ENCODE measurements around the gene PRLR. TPM values are rescaled to one million over a fixed set of nuclear protein-coding genes. Genes with fewer than 3 reads are reported as not detected.
A peak's percentile ranks its signal among the peaks of the same experiment; 100 is the strongest.

PRLR gene
- total and polyA plus RNA-seq, 10 of the 15 experiments (the other 5 are each of a cell fraction or from before 2014, with no cell fraction given), result 0.03 to 8.1 (median 0.20) TPM

- peak; percentile 49 for TF ChIP-seq RELB (IDR thresholded peaks at IDR 0.05; ENCODE audit: low read depth)
- no peak for TF ChIP-seq KAT2A (conservative IDR thresholded peaks at IDR 0.05; ENCODE audit: control insufficient read depth, low read depth, low read length)
- TF ChIP-seq PRDM15 (CRISPR knock-in tag; IDR thresholded peaks at IDR 0.05), result no peak
- TF ChIP-seq POLR2A (IDR thresholded peaks at IDR 0.05; ENCODE audit: low read depth, low read length), result no peak
- TF ChIP-seq NR2F1 (conservative IDR thresholded peaks at IDR 0.05), result no peak
- no peak for TF ChIP-seq RAD21 (IDR thresholded peaks at IDR 0.05; ENCODE audit: insufficient read depth, low read depth, low read length)
- TF ChIP-seq EZH2 (IDR thresholded peaks at IDR 0.05; ENCODE audit: borderline replicate concordance, control insufficient read depth, low read depth, low read length), result no peak
- no peak for TF ChIP-seq NFXL1 (IDR thresholded peaks at IDR 0.05; ENCODE audit: borderline replicate concordance)
- no peak for TF ChIP-seq CBX5 (IDR thresholded peaks at IDR 0.05; ENCODE audit: low read depth)
- TF ChIP-seq ZNF687 (IDR thresholded peaks at IDR 0.05), result no peak
- no peak for TF ChIP-seq PAX5 (IDR thresholded peaks at IDR 0.05; ENCODE audit: borderline replicate concordance, low read depth, low read length)
- peak; percentile 43; the same call in 1 of the 2 replicates for TF ChIP-seq HDGF (IDR thresholded peaks at IDR 0.05)
- TF ChIP-seq KLF5 (IDR thresholded peaks at IDR 0.05; ENCODE audit: partially characterized antibody), result no peak
- no peak for TF ChIP-seq NFYA (IDR thresholded peaks at IDR 0.05; ENCODE audit: borderline replicate concordance, low read depth, low read length)
- TF ChIP-seq BACH1 (IDR thresholded peaks at IDR 0.05; ENCODE audit: borderline replicate concordance), result no peak
- no peak for TF ChIP-seq NKRF (conservative IDR thresholded peaks at IDR 0.05)
- no peak for TF ChIP-seq RUNX3 (IDR thresholded peaks at IDR 0.05; ENCODE audit: low read length)
- no peak for TF ChIP-seq ELK1 (IDR thresholded peaks at IDR 0.05; ENCODE audit: low read depth, low read length)
- TF ChIP-seq HDAC2 (IDR thresholded peaks at IDR 0.05), result no peak
These were observed 76.8 kb downstream of the PRLR start (continued) for GRCh38 chr5:35153375-35153932.
